Ovary (tissue), 9 donors: ENCODE measurements around the gene SLC2A14. TPM values are rescaled to one million over a fixed set of nuclear protein-coding genes. Genes with fewer than 3 reads are reported as not detected.
"Not testable (repeated sequence)": the region's sequence is repeated elsewhere in the genome, so short reads cannot be mapped to it uniquely, and the experiment has no call there.

Experiments
- DNase-seq, 5 donors: peaks; one replicate each; pipeline ENCODE4 v3.0.0-alpha.2; 2019 to 2020
- H3K27ac ChIP-seq, 2 donors: fragments of 200-600 bp; one replicate each; pipeline versions ENCODE4 v1.5.1 to v1.8.0; 2019 to 2022
- H3K27me3 ChIP-seq: fragments of 200-600 bp; one replicate; pipeline ENCODE4 v1.8.0; 2022
- H3K36me3 ChIP-seq: fragments of 200-600 bp; sonication (generic); one replicate; pipeline ENCODE4 v1.5.1; 2019
- H3K4me1 ChIP-seq: one replicate; pipeline ENCODE4 v1.8.1; 2013; ENCODE audit warnings: mild to moderate bottlenecking, moderate library complexity; ENCODE audit not compliant: insufficient read depth
- H3K4me3 ChIP-seq: fragments of 200-600 bp; sonication (generic); one replicate; pipeline ENCODE4 v1.5.1; 2017
- H3K9me3 ChIP-seq, 2 donors: fragments of 200-600 bp in 1 of 2; sonication (generic) in 1 of 2; one replicate each; pipeline versions ENCODE4 v1.5.1 to v1.8.1; 2013 to 2019; ENCODE audit warnings: mild to moderate bottlenecking in 1 of 2, moderate library complexity in 1 of 2
- CTCF ChIP-seq, 3 donors: fragments of 450-650 bp in 2 of 3; fragments of 200-600 bp in 1 of 3; IDR thresholded peaks; one replicate each; pipeline versions ENCODE4 v1.5.1 to v1.8.0; 2016 to 2022; ENCODE audit warnings: antibody characterized with exemption in 3 of 3, mild to moderate bottlenecking in 1 of 3
- EP300 ChIP-seq: sonication (generic); formaldehyde crosslinking; IDR thresholded peaks from one replicate; pipeline ENCODE4 v1.6.1; 2017; ENCODE audit warnings: antibody characterized with exemption
- POLR2A ChIP-seq: fragments of 450-650 bp; IDR thresholded peaks from one replicate; pipeline ENCODE4 v1.6.1; 2017; ENCODE audit warnings: antibody characterized with exemption, mild to moderate bottlenecking, moderate library complexity
- WGBS, 3 donors: extraction: QIAGEN DNeasy Blood & Tissue Kit in 1 of 3; methylation state at CpG; one replicate each; pipeline versions ENCODE4 v1.1.5 to v1.1.7; 2013 to 2017; 5-methylcytosine and 5-hydroxymethylcytosine counted together
- intact Hi-C, 4 donors: fragments of 100-400 bp; cut with DNase I; formaldehyde crosslinking; loops; one replicate each; pipeline versions ENCODE4 v1.11.0 to v1.15.1; 2022 to 2023
- polyA plus RNA-seq, 2 donors: library from polyadenylated mRNA; stranded (reverse); fragments of 200-250 nt in 1 of 2; fragments of 350-450 nt in 1 of 2; fragmentation: Illumina TruSeq in 1 of 2; extraction: RNeasy Lipid Tissue Mini Kit (QIAGEN cat#74804) in 1 of 2; gene quantifications; one replicate each; pipeline ENCODE4 v1.2.3, GENCODE V29; 2013 to 2014
- total RNA-seq, 7 donors: library from RNA; depleted of rRNA in 2 of 7; stranded (reverse); fragments of >200 nt in 2 of 7; fragmentation: NEBNext Ultra II Directional in 3 of 7; extraction: Animal tissue kit (Norgen Biotek cat#: 25700) in 3 of 7; gene quantifications; one replicate each; pipeline versions ENCODE4 v1.1.0 to v1.2.4, GENCODE V29; 2016 to 2023
- donor health status: DM: no; HTN: no; CAD: no; lungs with moderate emphysema.
- donor health status: DM: no; HTN: no; CAD: no.
- donor health status: Bipolar disorder and iron deficiency.
- donor health status: DM: yes; HTN: yes; CAD: no.
- donor health status: DM: no; HTN: no; CAD: no.
- donor health status: DM: yes; HTN: yes; CAD: no.

SLC2A14 gene
- total and polyA plus RNA-seq, 9 donors = 0.46 to 12.7 (median 2.2) TPM

DNA sequence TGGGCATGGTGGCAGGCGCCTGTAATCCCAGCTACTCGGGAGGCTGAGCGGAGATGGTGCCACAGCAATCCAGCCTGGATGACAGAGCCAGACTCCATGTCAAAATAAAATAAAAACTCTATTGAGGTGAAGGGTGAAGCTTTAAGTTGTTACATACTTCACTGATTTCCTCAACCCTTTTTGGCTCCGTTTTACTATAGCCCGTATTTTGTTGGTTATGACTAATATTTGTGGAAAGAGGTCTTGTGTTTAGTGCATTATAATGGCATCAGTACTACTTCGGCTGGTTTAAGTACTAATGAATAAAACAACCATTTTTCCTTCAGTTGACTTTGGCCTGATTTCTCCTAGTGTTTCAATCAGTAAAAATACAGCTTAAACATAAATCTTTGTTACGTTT lies 27.0 kb upstream of the SLC2A14 start:
- no peaks in the 10 kb centered on the region for H3K27me3 ChIP-seq
- H3K27ac ChIP-seq = no peak overlapping the region
- WGBS, 3 donors = 83 to 85% (median 84%) methylated on average over 7 of the region's 7 CpGs
- TF ChIP-seq CTCF (IDR thresholded peaks at IDR 0.05) (no peak), EP300 (no peak), POLR2A (no peak)
- H3K9me3 ChIP-seq = no peaks in the 10 kb centered on the region
- no peak overlapping the region for H3K4me3 ChIP-seq
- intact Hi-C loops = no loop called here
- H3K36me3 ChIP-seq = no peaks in the 10 kb centered on the region
- H3K4me1 ChIP-seq = no peaks in the 10 kb centered on the region
- DNase-seq = no peak

DNA sequence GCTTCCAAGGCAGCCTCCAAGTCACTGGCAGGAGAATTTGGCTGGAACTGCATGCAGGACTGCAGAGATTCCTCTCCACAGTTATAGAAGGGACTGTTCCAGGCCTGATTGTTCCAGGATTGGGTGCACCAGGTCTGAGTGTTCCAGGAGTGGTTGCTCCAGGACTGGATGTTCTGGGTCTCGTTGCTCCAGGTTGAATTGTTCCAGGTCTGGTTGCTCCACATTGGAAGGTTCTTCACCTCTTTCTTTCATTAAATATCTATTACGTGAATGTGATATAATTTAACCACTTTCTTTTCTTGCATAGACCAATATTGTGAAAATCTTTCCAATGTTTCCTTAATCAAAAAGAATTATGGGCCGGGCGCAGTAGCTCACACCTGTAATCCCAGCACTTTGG lies 24.0 kb upstream of the SLC2A14 start:
- H3K4me1 ChIP-seq, H3K27ac ChIP-seq, H3K27me3 ChIP-seq, H3K36me3 ChIP-seq, H3K4me3 ChIP-seq, DNase-seq, H3K9me3 ChIP-seq, intact Hi-C loops: not testable (repeated sequence)
- 76 to 80% (median 76%) methylated on average over 4 of the region's 4 CpGs for WGBS, 3 donors

- peaks cover 2% of the 10 kb centered on the region for H3K4me1 ChIP-seq
- no peak for TF ChIP-seq CTCF (IDR thresholded peaks at IDR 0.05)
- no peak for TF ChIP-seq POLR2A
- no peak for TF ChIP-seq EP300
- 69 to 75% (median 72%) methylated on average over 4 of the region's 4 CpGs for WGBS, 3 donors
- intact Hi-C loops = no loop called here
- no peak overlapping the region for H3K27ac ChIP-seq
- no peaks in the 10 kb centered on the region for H3K9me3 ChIP-seq
- H3K36me3 ChIP-seq = no peaks in the 10 kb centered on the region
- no peak overlapping the region for H3K4me3 ChIP-seq
- no peaks in the 10 kb centered on the region for H3K27me3 ChIP-seq
- no peak for DNase-seq
These were observed 19.7 kb upstream of the SLC2A14 start for GRCh38 chr12:7892186-7892980.

GRCh38 chr12:7884689-7885088 lies 12.0 kb upstream of the SLC2A14 start:
- no peaks in the 10 kb centered on the region for H3K36me3 ChIP-seq
- no peak overlapping the region for H3K4me3 ChIP-seq
- WGBS, 3 donors = 4 to 11% (median 7%) methylated on average over 3 of the region's 3 CpGs
- no peaks in the 10 kb centered on the region for H3K9me3 ChIP-seq
- H3K27me3 ChIP-seq = no peaks in the 10 kb centered on the region
- DNase-seq = no peak
- peaks cover 5% of the 10 kb centered on the region for H3K4me1 ChIP-seq
- intact Hi-C loops = no loop called here
- TF ChIP-seq CTCF (IDR thresholded peaks at IDR 0.05) (no peak), POLR2A (no peak), EP300 (no peak)
- H3K27ac ChIP-seq = peak overlapping the region in 1 of 2 donors; percentile 19

- H3K9me3 ChIP-seq, intact Hi-C loops, H3K36me3 ChIP-seq, DNase-seq, H3K4me3 ChIP-seq, H3K27me3 ChIP-seq, H3K27ac ChIP-seq: not testable (repeated sequence)
- WGBS, 3 donors = 62 to 75% (median 65%) methylated on average over 4 of the region's 4 CpGs
- peaks cover 10% of the 10 kb centered on the region for H3K4me1 ChIP-seq
These were observed 9.0 kb upstream of the SLC2A14 start for GRCh38 chr12:7881736-7882120.

GRCh38 chr12:7880952-7881735 lies 8.4 kb upstream of the SLC2A14 start:
- intact Hi-C loops, DNase-seq, H3K27ac ChIP-seq, H3K4me3 ChIP-seq, H3K27me3 ChIP-seq, H3K9me3 ChIP-seq, H3K36me3 ChIP-seq: not testable (repeated sequence)
- peaks cover 10% of the 10 kb centered on the region for H3K4me1 ChIP-seq
- 93 to 95% (median 94%) methylated on average over 52 of the region's 52 CpGs for WGBS, 3 donors
